ENCODE data around the gene CYP46A1. TPM values are rescaled to one million over a fixed set of nuclear protein-coding genes. Genes with fewer than 3 reads are reported as not detected.

Gene CYP46A1
- total RNA-seq, 4 donors from 2014 or later = 0.94 to 2.4 (median 0.95) TPM

DNA sequence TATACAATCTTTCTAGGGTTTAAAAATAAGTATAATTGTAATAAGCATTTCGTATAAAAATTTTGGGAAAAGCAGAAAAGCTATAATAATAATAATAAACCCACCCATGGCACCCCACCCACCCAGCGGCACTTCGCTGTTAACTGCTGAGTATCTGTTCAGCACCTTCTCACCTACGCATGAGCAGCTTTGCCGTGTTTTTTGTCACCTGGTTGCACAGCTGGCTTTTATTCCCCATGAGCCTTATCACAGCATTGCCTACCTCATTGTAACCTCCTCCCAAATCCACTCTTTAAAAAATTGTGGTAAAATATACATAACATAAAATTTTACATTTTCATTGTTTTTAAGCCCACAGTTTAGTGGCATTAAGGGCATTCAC is 34.7 kb downstream of the CYP46A1 start:
- ATAC-seq (ENCODE audit: low FRiP score) = no peak
- DNase-seq (ENCODE audit: low spot score) = no peak
- TF ChIP-seq, protein P1, sequence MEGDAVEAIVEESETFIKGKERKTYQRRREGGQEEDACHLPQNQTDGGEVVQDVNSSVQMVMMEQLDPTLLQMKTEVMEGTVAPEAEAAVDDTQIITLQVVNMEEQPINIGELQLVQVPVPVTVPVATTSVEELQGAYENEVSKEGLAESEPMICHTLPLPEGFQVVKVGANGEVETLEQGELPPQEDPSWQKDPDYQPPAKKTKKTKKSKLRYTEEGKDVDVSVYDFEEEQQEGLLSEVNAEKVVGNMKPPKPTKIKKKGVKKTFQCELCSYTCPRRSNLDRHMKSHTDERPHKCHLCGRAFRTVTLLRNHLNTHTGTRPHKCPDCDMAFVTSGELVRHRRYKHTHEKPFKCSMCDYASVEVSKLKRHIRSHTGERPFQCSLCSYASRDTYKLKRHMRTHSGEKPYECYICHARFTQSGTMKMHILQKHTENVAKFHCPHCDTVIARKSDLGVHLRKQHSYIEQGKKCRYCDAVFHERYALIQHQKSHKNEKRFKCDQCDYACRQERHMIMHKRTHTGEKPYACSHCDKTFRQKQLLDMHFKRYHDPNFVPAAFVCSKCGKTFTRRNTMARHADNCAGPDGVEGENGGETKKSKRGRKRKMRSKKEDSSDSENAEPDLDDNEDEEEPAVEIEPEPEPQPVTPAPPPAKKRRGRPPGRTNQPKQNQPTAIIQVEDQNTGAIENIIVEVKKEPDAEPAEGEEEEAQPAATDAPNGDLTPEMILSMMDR (IDR thresholded peaks at IDR 0.05) = no peak

DNA sequence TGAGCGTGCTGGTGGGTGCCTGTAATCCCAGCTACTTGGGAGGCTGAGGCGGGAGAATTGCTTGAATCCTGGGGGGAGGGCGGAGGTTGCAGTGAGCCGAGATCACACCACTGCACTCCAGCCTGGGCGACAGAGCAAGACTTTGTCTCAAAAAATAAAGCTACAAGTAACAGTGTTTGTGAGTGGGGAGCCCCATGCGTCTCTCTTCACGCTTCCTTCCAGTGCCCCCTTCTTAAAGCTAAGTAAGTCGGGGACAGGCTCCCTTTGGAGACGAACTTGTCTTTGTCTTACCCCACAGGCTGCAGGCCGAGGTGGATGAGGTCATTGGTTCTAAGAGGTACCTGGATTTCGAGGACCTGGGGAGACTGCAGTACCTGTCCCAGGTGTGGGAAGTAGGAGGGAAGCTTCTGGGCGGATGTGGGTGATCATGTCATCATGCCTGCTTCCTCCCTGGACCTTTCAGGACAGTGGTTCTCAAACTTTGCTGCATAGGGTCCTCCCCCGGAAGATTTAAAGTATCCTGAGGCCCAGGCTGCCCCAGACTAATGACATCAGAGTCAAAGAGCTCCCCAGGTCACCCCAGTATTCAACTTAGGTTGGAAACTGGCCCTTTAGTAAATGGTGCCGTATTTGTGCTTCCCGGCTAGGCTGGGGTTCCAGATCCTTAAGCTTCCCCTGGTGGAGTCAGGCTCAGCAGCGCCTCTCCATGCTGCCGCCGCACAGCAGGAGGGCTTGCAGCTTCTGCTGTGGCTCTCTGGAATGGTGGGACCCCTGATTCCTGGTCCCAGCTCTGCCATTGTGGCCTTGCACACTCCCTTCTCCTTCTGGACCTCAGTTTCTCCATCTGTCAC is 37.1 kb downstream of the CYP46A1 start:
- TF ChIP-seq, protein P1 (IDR thresholded peaks at IDR 0.05) = no peak
- DNase-seq (ENCODE audit: low spot score) (no peak), ATAC-seq (ENCODE audit: low FRiP score) (no peak)

DNA sequence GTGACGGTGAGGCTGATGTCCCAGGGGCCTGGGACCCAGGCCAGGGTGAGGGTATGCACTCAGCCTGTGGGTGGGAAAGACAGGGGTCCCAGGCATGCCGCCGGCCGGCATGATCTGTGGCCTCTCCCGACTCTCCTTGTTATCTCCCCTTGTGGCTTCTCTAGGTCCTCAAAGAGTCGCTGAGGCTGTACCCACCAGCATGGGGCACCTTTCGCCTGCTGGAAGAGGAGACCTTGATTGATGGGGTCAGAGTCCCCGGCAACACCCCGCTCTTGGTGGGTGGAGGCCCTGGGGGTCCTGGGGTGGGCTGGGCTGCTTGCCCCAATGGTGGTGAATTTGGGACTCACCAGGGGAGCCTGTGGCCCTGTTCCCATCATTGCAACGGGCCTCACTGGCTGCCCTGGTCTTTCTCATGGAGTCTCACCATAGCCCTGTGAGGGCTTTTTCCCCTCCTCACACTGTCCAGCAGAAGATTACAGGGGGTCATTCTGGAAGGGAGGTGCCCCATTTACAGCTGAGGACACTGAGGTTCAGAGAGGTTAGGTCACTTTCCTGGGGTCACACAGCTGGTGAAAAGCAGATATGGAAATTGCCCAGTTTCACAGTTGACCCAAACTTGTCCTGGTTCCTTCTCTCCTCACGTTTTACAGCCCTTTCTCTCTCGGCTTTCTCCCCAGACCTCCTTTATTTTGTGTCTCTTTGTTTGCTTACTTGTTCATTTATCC is 37.9 kb downstream of the CYP46A1 start:
- ATAC-seq (ENCODE audit: low FRiP score) (no peak), DNase-seq (ENCODE audit: low spot score) (no peak)
- TF ChIP-seq, protein P1 (IDR thresholded peaks at IDR 0.05) = no peak

DNA sequence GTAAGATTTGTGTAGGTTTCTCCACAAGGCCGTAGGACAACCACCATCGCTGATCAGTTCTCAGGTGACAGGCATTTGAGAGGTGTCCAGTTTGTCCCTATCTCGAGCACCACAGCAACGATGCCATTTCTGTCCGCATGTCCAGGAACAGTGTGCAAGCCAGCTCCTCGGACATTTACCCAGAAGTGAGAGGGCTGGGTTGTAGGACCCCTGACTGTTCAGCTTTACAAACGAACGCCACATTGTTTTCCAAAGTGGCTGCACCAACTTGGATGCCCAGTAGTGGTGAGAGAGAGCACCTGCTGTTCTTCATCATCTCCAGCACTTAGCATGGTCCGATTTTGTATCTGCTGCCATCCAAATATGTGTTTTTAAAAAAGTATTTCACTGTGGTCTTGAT is 38.6 kb downstream of the CYP46A1 start:
- DNase-seq (ENCODE audit: low spot score) (no peak), ATAC-seq (ENCODE audit: low FRiP score) (no peak)
- TF ChIP-seq, protein P1 (IDR thresholded peaks at IDR 0.05) = no peak

DNA sequence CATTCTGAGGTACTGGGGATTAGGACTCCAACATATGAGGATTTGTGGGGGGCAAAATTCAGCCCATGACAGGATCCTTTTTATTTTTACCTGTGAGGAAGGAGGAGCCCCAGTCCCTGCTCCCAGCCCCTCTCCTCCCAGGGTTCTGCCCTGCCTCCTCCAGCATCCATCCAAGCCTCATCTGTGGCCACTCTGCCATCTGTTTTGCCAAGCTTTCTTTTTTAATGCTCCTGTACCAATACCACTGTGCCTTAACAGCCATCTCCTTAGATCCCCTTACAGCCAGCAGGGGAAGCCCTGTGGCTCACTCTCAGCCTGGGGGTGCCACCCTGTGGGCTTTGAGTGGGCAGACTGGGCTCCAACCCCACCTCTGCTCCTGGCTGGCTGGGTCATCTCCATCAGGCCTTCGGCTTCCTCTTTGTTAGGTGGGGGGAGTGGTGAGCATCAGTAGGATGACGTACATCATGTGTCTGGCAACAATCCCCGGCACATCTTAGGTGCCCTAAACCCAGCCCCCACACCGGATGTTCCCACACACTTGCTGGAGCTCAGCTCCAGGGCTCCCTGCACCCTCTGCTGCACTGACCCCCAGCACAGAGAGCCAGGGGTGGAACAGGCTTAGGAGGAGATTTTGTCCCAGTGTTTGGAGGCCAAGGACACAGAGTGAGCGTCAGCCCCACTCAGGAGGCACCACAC is 40.2 kb downstream of the CYP46A1 start:
- TF ChIP-seq, protein P1 (IDR thresholded peaks at IDR 0.05) = no peak
- no peak for ATAC-seq (ENCODE audit: low FRiP score)
- DNase-seq (ENCODE audit: low spot score) = peak; percentile 7

DNA sequence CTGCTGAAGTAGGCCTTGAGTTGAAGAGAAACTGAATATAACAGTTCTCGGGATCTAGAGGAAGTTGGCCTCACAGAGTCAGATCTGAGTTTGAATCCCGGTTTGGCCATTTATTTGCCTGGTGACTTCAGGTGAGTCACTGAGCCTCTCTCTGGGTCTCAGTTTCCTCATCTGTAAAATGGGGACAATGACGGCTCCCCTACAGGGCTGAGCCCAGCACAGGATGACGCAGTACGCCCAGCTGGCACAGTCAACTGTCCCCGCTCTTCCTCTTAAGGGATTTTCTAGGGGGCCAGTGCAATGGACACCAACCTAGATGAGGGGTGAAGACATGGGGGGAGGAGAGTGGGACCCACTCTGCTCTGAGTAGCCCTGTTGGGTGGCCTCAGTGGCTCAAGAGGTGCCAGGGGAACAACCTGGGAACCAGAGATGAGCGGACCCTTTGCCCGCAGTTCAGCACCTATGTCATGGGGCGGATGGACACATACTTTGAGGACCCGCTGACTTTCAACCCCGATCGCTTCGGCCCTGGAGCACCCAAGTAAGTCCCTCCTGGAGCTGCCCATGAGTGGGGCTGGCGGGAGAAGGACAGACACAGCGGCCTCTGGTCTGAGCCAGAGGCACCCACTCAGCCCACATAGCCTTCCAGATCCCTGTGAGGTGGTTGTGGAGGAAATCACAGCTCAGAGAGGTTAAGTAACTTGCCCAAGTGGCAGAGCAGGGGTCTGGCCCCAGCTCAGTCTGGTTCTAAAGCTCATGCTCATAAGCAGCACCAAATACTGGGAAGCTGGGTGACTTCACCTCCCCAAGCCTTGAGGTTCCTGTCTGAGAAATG is 41.1 kb downstream of the CYP46A1 start:
- TF ChIP-seq, protein P1 (IDR thresholded peaks at IDR 0.05) = no peak
- DNase-seq (ENCODE audit: low spot score) (peak; percentile 13), ATAC-seq (ENCODE audit: low FRiP score) (no peak)

Data from omental fat pad (tissue), 4 donors.